Activated T-cell treated with anti-CD3 and anti-CD28 coated beads for 24 hours (primary cell): Measurements from ENCODE around the gene TULP1.
"Not testable (repeated sequence)": the region's sequence is repeated elsewhere in the genome, so short reads cannot be mapped to it uniquely, and the experiment has no call there.

Experiments
- DNase-seq: peaks from one replicate; pipeline ENCODE4 v3.0.0-alpha.2; 2020; ENCODE audit warnings: low read depth

The TULP1 gene

DNA sequence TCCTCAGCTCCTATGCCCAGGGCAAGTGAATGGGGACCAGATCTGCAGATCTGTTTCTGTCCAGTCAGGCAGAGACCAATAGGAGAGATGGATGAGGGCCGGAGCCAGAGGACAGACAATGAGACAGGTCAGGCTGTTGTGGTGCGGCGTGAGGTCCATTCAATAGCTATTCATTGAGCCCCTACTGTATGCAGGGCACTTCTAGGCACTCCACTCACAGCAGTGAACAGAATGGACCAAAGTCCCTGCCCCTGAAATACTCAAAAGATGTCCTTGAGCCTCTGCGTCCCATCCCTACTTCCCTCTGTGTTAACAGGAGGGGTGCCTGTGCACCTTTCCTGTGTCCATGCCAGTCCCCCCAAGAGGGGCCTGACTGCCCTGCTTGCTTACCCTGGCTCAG lies 8.5 kb upstream of the TULP1 start:
- DNase-seq = no peak

DNA sequence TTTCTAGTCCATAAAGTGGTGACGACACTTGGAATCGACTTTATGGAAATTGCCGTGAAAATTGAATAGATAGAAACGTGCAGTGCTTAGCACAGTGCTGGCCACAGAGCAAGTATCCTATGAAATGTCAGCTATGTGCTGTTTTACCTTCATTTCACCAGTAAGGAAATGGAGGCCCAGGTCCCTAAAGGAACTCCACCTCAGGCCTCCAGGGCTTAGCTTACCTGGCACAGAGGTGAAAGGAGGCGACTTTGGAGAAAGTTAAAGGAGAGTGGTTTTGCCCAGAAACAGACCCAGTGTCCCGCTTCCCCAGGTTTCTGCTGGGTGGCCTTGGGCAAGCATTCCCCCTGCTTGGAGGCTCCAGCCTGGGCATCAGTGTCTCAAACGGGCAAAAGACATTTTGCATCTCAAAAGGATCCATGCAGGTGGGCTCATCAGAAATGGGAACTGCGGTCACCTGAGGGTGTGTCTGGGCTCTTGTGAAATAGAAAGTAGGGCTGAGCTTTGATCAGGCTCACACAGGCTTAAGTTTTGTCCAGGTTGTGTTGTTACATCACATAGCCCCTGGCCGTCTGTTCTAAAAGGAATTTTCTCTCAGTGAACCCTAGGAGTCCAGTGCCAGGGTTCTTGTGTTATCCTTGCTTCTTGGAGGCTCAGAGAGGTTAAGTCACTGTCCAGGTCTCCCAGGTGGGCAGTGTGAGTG lies 6.8 kb upstream of the TULP1 start:
- DNase-seq = no peak

DNA sequence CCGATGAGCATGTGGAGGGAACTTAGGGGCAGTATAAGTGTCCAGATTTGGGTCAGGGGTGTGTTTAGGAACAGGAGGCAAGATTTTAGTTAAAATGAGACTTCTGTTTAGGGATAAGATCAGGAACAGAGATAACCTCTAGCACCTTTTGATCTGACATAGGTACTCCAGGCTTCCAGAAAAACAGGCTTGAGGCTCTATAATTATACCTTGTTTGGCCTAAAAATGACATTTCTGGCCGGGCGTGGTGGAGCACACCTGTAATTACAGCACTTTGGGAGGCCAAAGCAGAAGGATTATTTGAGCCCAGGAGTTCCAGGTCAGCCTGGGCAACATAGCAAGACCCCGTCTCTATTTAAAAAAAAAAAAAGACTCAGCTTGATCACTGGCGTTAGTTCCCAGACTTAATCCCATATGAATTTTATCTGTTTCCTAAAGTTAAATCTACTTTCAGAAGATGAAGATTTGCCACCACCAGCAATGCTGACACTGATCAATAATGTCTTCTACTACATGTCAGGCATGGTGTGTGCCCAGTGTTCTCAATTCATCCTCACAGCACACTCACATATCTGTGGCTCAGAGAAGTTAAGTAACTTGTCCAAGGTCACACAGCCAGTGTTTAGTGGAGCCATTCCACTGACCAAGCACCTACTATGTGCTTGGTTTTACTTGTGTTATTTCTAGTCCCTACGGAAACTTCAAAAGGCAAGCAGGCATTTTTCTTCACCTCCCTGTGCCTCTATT lies 6.0 kb upstream of the TULP1 start:
- no peak for DNase-seq

DNA sequence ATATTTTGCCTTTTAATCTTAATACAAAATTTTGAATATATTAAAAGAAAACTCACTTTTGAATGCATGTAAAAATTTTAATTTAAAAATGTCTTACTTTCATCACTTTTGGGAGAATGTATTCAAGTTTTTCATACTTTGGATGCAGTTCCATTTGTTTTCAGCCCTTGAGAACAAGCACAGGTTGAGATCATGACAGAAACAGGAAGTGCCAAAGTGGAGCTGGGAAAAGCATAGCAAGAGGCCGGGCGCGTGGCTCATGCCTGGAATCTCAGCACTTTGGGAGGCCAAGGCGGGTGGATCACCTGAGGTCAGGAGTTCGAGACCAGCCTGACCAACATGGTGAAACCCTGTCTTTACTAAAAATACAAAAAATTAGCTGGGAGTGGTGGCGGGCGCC lies 5.3 kb upstream of the TULP1 start:
- DNase-seq = not testable (repeated sequence)

DNA sequence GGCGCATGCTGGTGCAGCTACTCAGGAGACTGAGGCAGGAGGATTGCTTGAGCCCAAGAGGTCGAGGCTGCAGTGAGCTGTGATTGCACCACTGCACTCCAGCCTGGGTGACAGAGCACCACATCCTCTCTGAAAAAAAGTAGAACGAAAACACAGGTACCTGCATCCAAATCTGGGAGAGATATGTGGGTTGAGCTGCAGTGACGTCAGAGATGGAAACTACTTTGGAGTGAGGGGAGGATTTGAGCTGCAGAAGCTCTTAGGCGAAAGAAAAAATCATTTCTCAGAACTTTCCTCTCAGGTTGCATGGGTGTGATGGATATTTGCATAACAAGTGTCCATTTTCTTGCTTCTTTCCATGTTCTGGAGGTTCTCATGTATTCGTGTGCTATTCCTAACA lies 4.0 kb upstream of the TULP1 start:
- no peak for DNase-seq

DNA sequence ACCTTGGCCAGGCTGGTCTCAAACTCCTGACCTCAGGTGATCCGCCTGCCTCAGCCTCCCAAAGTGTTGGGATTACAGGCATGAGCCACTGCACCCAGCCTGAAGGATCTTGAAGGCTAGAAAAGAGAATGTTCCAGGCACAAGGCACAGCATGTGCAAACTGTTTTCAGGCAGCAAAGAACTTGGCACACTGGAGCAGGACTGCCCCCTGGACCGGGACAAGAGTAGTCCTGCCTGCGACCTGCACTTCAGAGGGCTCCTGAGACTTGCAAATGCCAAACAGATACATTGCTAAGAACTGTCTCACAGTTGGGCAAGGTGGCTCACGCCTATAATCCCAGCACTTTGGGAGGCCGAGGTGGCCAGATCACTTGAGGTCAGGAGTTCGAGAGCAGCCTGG lies 3.2 kb upstream of the TULP1 start:
- not testable (repeated sequence) for DNase-seq

DNA sequence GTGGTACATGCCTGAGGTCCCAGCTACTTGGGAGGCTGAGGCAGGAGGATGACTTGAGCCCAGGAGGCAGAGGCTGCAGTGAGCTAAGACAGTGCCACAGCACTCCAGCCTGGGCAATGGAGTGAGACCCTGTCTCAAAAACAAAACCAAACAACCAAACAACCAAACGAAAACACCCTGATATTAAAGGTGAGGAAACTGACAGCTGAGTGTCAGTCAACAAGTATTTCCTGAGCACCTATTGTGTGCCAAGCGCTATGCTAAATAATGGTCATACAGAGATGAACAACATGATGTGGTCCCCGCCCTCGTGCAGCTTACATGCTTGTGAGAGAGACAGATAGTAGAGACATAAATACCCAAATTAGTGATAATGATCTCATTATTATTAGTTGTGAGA lies 1.9 kb upstream of the TULP1 start:
- DNase-seq = no peak

DNA sequence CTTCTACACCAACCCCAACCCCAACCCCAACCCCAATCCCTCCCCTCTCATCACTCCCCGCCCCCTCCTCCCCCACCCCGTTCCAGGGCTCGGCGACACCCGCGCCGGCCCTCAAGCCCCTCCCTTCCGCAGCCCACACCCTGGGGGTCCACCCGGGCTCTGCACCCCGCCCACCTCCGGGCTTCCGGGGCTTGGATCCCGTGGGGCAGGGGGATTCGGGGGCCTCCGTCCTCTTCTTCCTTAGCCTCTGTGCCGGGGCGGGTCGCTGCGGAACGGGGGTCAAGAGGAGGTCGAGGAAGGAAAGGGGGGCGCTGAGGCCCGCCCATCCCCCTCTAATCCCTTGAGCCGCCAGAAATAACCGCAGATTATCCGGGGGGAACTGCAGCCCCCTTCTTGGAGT lies 690 bp downstream of the TULP1 start:
- DNase-seq = no peak

DNA sequence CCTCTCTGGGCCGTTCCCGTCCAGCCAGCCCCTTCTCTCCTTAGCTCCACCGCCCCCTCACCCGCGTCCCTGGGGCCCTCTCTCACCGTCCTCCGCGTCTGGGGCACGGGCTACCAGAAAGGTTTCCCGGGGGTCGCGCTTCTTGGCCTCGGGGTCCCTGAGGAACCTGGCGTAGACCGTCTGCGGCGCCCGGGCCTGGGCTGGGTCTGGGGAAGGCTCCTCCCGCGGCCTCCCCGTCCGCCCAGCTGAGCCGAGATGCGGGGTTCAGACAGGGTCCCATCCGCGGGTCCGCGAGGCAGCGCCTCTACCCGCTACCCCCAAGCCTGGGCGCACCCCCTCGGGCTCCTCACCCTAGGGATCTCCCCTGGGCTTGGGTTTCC lies 1.1 kb downstream of the TULP1 start:
- no peak for DNase-seq

DNA sequence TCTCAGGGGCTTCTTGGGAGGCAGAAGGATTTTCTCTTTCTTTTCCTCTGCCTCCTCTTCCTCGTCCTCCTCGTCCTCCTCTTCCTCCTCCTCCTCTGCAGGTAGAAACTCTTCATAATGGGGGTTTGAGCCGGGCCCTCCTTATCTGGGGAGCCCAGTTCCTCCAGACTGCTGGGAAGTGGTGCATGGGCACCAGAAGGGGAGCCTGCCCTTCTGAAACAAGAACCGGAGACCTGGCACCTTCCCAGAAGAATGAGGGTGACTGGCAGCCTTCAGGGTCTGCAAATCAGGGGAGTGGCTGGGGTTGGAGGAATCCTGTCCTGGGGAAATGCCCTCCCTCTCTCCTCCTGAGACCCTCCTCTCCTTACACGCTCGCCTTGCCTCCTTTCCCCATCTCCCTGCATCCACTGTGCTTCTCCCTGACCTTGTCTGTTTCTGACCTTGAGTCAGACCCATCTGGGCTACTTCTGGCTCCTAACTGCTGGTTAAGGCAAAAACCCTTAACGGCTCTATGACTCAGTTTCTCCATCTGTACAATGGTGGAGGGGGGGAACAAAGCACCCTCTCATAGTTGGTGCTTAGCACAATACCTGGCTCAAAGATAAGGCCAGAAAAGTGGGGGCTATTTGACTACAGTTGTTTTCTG lies 1.7 kb downstream of the TULP1 start:
- DNase-seq = no peak

DNA sequence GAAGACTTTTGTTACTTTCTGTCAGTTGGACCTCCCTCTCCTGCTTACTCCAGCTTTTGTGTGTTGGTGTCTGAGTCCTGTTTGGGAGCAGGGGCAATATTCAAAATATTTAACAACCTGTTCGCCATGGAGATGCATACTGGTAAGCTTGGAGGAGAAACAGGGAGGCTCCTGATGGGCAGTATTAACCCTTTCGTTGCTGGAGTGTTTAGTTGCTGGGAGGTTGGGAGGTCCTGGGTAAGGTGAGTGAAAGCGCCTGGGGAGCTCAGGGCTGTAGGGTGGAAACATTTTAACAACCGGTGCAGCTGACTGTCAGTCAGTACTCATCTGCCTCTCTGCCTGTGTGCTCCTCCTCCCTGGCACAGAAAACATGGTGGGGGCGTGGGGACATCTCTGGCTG lies 4.2 kb downstream of the TULP1 start:
- no peak for DNase-seq

DNA sequence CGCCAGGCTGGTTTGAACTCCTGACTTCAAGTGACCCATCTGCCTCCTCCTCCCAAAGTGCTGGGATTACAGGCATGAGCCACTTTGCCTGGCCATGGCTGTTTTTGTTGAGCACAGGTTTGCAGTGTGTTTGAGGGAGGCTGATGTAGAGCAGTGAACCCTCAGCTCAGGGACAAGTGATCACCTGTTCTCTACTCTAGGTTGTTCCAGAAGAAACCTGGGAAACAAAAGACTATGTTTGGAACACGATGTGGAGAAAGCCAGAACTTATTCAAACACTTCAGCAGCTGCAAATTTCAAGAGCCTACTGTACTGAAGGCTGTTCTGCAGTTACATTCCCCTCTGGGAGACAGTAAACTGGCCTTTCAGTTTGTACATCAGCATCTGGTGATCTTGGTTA lies 4.7 kb downstream of the TULP1 start:
- no peak for DNase-seq

DNA sequence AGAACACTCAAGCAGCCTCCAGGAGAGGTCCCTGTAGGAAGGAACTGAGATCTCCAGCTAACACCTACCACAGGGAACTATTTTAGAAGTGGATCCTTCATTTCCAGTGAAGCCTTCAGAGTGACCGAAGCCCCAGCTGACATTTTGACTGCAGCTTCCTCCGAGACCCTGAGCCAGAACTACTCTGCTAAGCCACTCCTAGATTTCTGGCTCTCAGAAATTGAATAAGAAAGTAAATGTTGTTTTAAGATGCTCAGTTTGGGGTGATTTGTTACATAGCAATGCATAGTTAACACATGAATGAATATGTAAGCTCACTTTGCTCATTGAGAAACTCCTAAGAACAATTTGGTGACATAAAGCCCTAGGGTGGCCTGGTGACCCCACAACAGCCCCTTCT lies 5.5 kb downstream of the TULP1 start:
- DNase-seq = no peak

DNA sequence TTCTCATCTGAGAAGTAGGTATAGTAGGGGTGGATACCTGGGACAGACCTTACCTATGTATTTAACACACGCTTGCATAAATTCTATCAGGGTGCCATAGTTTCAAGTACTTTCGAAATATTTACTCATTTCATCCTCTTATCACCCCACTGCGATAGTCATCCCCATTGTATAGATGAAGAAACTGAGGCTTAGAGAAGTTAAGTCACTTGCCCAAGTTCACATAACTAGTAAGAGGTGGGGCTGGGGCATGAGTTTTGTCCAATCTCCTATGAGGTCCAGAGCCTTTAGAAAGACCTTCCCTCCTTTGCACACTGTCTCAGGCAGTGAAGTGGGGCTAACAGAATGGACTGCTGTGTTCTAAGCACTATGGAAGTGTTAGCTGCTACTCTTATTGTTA lies 6.2 kb downstream of the TULP1 start:
- no peak for DNase-seq

DNA sequence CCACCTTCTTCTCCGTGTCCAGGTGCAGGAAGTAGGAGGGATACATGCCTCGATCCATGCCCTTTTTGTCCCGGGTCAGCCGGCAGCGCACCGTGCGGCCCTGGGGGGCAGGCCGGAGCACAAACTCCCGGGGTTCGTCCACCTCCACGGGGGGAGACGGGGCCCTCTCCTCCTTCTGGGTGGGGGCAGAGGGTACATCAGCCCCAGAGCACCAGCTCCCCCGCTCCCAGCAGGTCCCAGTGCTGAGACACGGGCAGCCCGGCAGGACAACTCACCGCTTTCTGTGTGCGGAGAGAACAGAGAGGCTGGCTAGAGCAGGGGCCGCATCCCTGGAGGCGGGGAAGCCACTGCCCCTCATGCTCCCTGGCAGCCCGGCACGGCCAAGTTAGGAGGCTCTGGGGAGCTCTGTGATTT lies 6.7 kb downstream of the TULP1 start:
- no peak for DNase-seq

DNA sequence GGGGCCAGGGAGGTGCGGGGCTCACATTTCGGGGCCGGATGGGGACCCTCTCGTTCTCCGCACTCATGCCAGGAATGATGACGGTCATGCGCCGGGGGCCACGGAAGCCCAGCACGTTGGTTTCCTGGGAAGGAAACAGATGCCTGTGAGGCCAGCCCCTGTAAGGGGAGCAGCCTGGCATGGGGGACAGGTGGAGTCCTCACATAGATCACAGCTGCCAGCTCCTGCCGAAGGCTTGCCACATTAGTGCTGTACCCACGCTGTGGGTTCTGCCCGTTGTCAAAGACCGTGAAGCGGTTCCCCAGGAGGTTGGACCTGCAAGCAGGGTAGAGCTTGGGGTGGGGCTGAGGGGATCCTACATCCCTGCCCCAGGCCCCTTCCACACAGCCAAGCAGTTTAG lies 9.2 kb downstream of the TULP1 start:
- DNase-seq = no peak

DNA sequence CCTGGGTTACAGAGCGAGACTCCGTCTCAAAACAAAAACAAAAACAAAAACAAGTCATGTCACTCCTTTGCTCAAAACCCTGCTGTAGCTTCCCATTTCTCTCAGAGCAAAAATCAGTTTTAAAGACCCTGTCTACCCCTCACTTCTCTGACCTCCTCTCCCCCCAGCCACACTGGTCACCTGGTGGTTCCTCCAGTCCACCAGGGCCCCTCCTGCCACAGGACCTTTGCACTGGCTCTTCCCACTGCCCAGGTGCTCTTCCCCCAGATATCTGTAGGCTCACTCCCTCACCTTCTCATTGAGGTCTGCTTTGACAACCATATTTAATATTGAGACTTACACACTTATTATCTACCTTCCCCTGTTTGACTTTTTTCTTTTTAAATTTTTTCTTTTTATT lies 10.9 kb downstream of the TULP1 start:
- DNase-seq = no peak

DNA sequence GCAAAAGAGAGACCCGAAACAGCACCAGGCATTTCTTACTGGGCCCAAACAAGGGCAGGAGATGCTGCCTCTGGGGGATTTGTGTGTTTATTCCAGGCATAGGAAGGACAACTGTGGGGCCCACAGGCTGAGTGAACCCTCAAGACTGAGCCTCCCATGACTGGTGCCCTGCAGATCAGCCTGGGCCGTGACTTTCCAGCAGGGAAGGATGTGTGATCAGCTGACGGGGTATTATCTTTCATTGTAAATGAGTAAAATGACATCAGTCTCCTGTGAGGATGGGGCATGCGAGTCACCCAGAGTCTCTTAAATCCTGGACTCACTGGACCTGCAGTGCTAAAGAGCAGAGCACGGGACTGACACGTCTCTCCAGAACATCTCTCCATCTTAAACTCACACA lies 11.9 kb downstream of the TULP1 start:
- DNase-seq = no peak

DNA sequence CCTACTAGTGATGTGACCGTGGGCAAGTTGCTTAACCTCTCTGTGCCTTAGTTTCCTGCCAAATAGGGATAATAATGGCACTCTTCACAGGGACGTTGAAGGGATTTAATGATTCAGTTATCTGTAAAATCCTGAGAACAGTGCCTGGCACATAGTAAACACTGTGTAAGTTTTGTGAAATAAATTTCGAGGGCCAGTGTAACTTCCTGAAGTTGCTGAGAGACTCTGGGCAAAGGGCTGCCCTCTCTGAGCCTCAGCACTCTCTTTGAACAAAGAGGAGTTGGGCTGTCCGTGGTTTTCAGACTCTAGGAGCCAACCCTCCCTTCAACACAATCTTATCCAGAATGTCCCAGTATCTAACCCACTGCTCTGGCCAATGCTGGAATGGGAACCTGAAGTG lies 13.3 kb downstream of the TULP1 start:
- no peak for DNase-seq

DNA sequence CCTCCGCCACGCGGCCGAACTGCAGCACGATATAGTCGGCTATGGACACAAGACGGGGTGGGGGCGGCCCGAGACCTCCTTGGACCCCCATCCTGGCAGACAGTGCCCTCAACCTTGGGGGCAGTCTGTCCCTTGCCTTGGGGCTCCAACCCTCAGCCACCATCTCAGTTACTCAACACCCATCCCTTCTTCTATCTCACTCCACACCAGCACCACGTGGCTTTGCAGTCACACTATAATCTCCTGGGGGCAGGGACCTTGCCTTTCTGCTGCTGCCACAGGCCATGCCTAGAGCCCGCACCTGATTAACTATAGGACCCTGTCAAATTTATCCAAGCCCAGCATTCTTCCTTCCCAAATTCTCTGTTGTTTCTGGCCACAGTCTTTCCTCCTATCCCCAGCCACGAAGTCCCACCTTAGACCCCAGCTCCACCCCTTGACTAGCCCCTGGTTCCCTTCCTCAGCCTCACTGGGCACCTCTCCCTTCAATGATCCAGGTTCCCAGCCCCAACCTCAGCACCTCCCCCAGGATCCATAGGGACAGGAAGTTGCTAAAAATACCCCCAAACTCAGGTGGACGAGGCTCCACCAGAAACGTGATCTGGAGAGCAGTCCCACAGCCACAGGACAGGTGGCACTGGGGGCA lies 14.2 kb downstream of the TULP1 start:
- DNase-seq = no peak

DNA sequence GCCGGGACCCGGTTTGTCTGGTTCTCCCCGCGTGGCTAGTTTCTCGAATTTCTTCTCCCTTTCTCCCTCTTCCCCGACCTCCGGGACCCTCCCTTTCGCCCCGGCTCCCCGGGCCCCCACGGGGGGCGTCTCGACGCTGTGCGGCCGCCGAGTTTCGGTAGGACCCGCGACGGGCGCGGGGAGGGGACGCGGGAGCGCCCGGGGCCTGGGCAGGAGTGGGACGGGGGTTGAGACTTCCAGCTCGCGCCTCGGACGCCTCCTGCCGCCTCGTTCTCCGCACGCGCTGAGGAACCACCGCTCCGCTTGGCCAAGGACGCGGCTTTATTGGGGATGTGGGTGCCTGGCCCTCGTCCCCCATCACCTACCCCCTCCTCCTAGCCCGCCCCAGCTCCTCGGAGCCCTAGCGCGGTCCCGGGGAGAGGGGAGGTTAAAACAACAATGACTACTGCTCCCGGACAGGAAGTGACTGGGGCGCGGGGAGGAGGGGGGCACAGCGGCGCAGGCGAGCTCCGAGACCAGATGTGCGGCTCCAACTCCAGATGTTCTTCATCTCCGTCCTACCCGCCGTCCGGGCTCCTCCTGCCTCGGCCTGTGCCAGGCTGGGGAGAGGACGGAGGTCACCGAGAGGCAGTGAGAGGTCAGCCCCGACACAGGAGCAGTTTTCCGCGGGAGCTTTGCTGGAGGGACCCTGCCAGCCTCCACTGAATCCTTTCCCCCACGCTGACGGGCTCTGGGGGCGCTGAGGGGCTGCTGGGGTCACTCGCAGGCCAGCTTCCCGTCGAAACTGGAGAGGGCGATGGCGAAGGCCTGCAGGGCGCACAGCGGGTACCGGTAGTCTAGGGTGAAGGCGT lies 14.9 kb downstream of the TULP1 start:
- DNase-seq = peak; percentile 33
